ENCODE results near the gene NKX6-1.

Gene NKX6-1

GRCh38 chr4:84498203-84498934, 723 bp downstream of the NKX6-1 start:
- no peak for DNase-seq

DNA sequence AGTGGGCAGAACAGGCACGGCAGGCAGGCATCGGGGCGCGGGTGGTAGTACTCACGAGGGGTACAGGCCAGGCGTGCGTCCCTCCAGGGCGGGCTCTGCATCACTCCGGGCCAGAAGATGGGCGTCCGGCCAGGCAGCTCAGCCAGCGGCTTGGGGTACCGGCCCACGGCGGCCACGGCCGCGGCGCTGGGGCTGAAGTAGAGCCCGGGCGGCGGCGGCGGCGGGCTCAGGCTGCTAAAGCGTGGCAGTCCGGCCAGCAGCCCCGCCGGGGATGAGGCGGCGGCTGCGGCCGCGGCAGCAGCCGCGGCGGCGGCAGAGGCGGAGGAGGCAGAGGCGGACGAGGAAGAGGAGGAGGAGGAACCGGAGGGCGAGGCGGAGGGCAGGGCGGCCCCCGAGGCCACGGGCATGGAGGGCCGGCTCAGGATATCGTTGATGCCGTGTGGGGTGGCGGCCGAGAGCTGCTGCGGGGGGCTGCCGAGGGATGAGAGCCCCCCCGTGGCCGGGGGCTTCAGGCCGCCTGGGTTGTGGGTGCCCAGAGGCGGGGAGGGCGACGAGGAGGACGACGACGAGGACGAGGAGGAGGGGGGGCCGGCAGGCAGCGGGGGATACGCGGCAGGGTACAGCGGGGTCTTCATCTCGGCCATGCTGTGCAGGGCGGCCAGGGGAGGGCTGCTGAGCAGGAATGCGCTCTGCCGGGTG, 1.4 kb downstream of the NKX6-1 start:
- no peak for DNase-seq

- peak; percentile 68 for DNase-seq
These were observed 2.2 kb downstream of the NKX6-1 start for GRCh38 chr4:84496706-84497503.

DNA sequence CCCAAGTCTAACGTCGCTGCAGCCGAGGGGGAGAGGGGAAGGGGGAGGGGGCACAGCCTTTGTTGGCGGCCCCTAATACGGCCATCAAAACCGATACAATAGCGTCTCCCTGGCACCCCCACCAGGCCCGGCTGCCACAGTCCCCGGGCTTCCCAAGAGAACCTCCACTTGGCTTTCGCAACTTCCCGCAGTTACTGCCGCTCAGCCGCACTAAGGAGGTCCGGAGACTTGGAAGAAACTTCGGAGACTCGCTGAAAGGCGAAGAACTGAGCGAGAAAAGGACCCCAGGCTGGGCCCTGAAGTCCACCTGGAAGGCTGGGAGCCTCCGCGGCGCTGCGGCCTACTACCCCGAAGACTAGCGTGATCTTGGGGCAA, 2.8 kb downstream of the NKX6-1 start:
- no peak for DNase-seq

- DNase-seq, result no peak
These were observed 3.3 kb downstream of the NKX6-1 start for GRCh38 chr4:84495794-84496261.

GRCh38 chr4:84495118-84495793, 3.8 kb downstream of the NKX6-1 start:
- no peak for DNase-seq

GRCh38 chr4:84494531-84494930, 4.6 kb downstream of the NKX6-1 start:
- no peak for DNase-seq

DNA sequence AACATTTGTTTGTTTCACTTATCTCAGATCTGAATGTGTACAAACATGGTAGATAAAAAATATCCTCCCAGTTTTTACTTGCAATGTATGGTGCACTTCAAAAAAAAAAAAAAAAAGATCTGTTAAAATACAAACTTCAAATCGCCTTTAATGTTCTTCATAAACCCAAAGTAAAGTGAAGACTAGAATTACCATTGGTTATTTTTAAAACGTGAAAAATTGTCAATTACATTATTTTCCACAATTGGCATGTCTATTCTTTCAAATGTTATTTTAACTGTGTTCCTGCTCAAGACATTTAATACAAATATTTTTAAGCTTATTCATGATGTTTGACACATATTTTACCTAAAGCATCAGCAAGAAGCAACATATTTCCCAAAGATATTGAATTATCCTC, 5.0 kb downstream of the NKX6-1 start:
- no peak for DNase-seq

GRCh38 chr4:84493092-84493850, 5.8 kb downstream of the NKX6-1 start:
- peak; percentile 86 for DNase-seq

DNA sequence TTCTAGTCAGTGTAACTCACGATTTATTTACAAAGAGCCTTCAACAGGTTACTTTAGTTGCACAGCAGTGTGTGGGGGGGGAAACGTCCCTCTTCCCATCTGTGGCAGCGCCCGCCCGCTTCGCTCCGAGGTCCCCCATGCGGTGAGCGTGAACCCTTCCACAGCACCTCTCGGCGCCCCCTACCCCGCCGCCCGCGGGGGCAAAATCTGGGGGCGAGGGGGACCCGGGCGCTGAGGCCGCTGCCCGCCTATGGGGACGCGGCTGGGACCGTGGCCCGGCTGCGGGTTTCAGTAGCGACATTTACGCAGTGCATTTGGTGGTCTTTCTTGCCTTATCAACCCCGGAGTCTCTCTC, 6.4 kb downstream of the NKX6-1 start:
- DNase-seq, result no peak

DNA sequence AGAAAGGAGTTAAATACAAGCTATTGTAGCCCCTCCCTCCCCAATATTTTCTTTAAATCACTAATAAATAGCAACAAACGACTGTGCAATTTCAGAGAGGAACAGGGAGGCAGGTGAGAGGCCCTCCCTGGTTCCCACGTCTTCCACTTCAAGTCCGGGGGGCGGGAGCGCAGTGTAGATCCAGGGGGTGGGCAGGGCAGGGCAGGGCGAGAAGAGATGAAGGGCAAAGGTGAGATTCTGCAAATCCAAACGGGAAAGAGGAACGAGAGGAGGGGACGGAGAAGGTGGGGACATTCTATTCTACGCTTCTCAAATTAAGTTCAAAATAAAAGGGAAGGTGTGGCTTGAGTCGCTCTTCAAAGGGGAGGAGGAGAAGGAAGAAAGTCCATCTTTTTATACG, 6.8 kb downstream of the NKX6-1 start:
- no peak for DNase-seq

GRCh38 chr4:84491481-84491880, 7.6 kb downstream of the NKX6-1 start:
- no peak for DNase-seq

DNA sequence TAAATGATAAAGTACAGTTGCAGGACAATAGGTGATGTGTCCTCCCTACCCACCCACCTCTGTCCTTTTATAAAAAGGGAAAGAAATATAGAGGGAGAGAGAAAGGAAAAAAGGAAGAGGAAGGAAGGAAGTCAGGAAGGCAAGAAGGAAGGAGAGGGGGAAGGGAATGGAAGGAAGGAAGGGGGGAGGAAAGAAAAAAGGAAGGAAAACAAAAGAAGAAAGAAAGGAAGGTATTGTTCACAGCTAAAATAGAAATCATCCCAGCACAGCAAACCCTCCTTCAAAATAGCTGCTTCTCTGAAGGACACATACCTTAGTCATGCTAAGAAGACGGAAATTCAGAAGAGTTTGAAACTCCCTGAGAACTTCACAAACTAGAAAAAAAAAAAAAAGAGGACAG, 8.4 kb downstream of the NKX6-1 start:
- no peak for DNase-seq

- DNase-seq, result no peak
These were observed 14.9 kb downstream of the NKX6-1 start for GRCh38 chr4:84484236-84484635.

DNA sequence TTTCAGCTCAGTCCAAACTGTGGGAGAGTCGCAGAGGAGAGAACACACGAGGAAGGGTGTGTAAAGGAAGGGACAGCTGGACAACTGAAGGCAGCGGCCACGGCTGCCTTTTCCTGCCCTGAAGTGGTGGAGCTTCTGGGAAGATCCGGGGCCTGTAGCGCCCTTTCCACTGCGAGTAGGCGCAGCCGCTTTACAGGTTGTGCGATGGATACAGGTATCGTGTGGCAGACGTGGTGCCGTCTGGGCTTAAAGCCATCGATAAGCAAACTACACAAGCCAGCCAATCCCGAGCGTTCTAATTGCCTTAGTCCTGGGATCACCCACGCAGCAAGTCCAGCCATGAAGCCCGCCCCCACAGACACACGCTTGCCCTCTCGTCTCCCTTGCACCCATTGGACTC, 15.4 kb downstream of the NKX6-1 start:
- DNase-seq, result no peak

GRCh38 chr4:84482564-84483563, 16.2 kb downstream of the NKX6-1 start:
- DNase-seq, result no peak

DNA sequence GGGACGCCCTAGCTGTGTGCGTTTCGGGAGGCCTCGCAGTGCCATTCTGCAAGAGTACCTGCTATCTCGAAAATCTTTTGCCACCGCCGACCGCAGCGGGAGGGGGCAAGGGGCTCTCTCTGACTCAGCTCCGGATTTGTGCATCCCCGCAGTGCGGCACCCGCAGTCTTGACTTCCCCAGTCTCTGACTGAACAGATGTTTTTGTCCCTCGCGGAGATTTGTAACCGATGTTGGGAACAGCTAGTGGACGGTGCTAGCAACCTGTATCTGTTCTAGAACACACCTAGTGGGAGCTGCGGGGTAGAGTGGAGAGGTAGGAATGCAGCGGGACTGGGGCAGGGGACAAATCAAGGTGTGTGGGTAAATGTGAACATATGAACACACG, 17.2 kb downstream of the NKX6-1 start:
- no peak for DNase-seq

DNA sequence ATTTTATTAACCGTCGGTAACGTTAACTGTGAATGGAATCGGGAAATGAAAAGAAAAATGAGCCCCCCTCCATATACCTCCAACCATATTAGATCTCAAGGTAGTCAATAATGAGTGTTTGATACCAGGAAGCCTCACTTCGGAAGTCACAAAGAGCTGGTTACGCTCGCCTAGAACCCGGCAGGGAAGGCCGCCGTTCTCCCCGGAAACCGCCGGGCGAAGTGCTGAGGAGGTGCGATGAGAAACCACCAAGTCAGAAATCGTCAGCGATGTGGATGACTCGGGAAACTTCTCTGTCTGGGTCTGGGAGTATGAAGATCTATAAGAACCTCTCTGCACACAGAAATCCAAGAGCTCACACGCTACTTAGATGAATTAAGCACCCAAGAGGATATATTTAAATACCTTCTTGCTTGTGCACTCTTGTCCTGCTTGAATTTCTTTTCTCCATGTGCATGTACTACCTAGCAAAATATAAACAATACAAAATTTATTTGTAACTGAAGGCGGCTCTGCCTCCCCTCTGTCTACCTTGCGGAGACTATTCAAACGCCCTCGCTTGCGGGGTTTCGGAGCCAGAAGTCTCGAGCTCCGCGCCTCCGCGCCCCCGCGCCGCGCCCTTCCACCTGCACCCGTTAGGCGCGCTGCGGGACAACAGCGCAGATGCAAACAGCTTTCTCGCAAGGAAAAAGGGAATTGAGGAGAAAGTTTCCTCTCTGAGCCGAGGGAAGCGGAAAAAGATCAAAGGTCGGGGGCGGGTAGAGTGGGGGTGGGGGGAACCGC, 17.8 kb downstream of the NKX6-1 start:
- DNase-seq, result no peak

DNA sequence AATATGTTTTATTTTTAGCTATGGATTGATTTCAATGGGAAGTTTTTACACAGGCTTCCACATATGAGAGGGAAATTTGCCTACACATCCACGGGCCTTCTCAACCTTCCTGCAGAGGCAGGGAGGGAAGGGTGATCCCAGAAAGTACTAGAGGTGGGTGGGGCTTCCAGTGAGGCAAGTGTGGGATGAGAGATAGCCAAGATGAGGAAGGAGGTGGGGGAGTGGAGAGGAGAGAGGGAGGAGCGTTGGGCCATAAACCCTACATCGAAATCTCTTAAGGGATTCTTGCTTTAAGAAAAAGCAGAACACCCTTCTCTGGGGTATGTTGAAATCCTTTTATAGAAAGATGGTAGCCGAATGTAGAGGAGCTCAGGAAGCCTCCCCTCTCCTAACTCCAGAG, 19.0 kb downstream of the NKX6-1 start:
- no peak for DNase-seq

GRCh38 chr4:84479663-84480062, 19.4 kb downstream of the NKX6-1 start:
- no peak for DNase-seq
